ENCODE data around the gene PLA2G4F. TPM values are rescaled to one million over a fixed set of nuclear protein-coding genes. Genes with fewer than 3 reads are reported as not detected.

Gene PLA2G4F
- total and polyA plus RNA-seq, 10 of the 15 experiments (the other 5 are each of a cell fraction or from before 2014, with no cell fraction given) = not detected

DNA sequence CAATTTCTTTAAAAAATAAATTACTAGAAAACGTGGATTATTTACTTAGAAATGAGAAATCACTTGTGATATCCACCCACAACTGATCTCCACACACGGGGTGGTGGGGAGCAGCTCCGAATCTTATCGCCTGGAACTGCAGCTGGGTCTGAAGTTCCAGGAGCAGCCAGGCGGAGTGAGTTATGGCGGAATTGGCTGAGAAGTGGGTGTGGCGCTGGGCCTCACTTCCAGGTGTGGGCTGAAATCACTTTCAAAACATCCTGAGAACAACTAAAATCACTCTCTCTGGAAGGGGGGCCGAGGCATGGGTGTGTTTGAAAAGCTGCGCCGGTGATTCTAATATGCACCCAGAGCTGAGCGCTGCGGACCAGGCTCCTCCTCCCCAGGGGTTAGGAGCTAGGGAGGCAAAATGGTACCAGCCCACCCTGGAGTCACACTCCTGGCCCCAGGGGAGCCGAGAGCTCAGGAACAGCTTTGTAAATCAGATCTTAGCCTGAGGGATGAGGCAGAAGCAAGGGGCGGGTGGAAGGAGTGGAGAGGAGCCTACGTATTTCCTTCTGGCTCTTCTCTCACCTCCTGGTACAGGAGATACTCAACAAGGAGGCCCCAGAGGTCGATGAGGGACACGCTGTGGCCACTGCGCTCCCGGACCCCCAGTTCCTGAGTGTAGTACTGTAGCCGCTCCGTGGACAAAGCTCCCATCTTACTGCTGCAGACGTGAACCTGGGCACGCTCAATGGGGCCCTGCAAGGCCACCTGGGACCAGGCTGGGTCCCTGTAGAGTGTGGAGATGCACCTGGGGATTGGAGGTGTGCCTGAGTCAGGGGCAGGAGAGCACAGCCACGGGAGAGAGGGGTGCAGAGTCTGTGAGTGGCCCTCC lies 9.6 kb downstream of the PLA2G4F start:
- Histone ChIP-seq H3K27ac (ENCODE audit: control insufficient read depth, insufficient read depth) (no peak overlapping the region), H2AFZ (ENCODE audit: control insufficient read depth, low read depth, low read length) (no peak overlapping the region), H3K79me2 (ENCODE audit: control insufficient read depth, insufficient read depth, low read length) (no peaks in the 10 kb centered on the region), H3K27me3 (replicated peaks in 1 of 2; ENCODE audit: control insufficient read depth in 2 of 2, insufficient read depth in 2 of 2, low read length in 1 of 2) (no peaks in the 10 kb centered on the region), H4K20me1 (ENCODE audit: control insufficient read depth, insufficient read depth) (no peaks in the 10 kb centered on the region), H3K4me2 (ENCODE audit: control insufficient read depth, insufficient read depth) (no peak overlapping the region), H3K4me3 (no peak overlapping the region), H3K4me1 (ENCODE audit: control insufficient read depth, insufficient read depth, low read length) (no peaks in the 10 kb centered on the region), H3K9me3 (replicated peaks; ENCODE audit: control insufficient read depth, insufficient read depth, low read length) (no peaks in the 10 kb centered on the region), H3K36me3 (ENCODE audit: control insufficient read depth in 2 of 2, insufficient read depth in 2 of 2, low read length in 1 of 2) (no peaks in the 10 kb centered on the region), H3K9ac (ENCODE audit: control insufficient read depth, insufficient read depth, low read length) (no peak overlapping the region)
- FAIRE-seq (no peak), ATAC-seq (no peak), DNase-seq (ENCODE audit: low read depth, low spot score) (no peak)
- no TSS peak for BruUV-seq (replicated peaks)
- no peak for TF ChIP-seq CREM (IDR thresholded peaks at IDR 0.05; ENCODE audit: low read depth)
- TF ChIP-seq, protein P1, sequence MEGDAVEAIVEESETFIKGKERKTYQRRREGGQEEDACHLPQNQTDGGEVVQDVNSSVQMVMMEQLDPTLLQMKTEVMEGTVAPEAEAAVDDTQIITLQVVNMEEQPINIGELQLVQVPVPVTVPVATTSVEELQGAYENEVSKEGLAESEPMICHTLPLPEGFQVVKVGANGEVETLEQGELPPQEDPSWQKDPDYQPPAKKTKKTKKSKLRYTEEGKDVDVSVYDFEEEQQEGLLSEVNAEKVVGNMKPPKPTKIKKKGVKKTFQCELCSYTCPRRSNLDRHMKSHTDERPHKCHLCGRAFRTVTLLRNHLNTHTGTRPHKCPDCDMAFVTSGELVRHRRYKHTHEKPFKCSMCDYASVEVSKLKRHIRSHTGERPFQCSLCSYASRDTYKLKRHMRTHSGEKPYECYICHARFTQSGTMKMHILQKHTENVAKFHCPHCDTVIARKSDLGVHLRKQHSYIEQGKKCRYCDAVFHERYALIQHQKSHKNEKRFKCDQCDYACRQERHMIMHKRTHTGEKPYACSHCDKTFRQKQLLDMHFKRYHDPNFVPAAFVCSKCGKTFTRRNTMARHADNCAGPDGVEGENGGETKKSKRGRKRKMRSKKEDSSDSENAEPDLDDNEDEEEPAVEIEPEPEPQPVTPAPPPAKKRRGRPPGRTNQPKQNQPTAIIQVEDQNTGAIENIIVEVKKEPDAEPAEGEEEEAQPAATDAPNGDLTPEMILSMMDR (IDR thresholded peaks at IDR 0.05 in 2 of 3, conservative IDR thresholded peaks at IDR 0.05 in 1 of 3; ENCODE audit: control insufficient read depth in 2 of 3, extremely low read depth in 1 of 3, insufficient read depth in 1 of 3, low read depth in 3 of 3, low read length in 3 of 3) = no peak
- ChIA-PET SMC1A (ENCODE audit: uncharacterized antibody, unreplicated experiment) (interaction anchor here (0.7 kb wide), 1 partner anchor 18 kb away, joined by 3 read pairs; no protein-coding TSS in a partner anchor), RAD21 (ENCODE audit: unreplicated experiment) (no interaction called here), POLR2A (no interaction called here), CTCF (interaction anchor here (0.9 to 1.1 kb wide), 2 partner anchors 9 to 239 kb away, joined by 3 to 4 read pairs; no protein-coding TSS in a partner anchor)
- in situ Hi-C loops (cut with MboI) (no loop called here), intact Hi-C loops (cut with micrococcal nuclease; ENCODE audit: unreplicated experiment) (no loop called here)
- 56% methylated on average over 24 of the region's 24 CpGs for WGBS (ENCODE audit: insufficient coverage, insufficient replicate concordance, low lambda C conversion rate, missing lambda C conversion rate)

Measured in GM12878 (cell line).